DMS79 (cell line): ENCODE results near the gene NOD2.
A peak's percentile ranks its signal among the peaks of the same experiment; 100 is the strongest.

Source experiments
- DNase-seq: peaks from one replicate; lab custom pipeline; 2025; lab: John Stamatoyannopoulos, UW

The NOD2 gene

DNA sequence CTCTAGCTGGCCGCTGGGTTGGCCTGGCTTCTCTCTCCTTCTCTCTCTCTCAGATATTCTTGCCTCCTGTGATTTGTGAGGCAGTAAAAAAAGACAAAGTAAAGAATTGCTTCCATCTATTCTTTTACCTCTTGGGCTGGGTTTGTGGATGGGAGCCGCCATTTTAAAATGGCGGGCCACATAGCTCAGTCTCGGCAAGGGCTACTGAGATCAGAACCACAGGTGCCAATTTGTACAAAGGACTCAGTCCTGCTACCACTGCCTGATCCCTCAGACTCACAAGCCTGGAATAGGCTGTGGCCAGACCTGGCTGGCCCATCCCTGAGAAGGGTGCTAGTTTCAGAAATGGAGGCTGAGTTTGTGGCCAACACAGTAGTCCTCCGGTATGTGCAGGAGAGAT lies 24.1 kb downstream of the NOD2 start:
- DNase-seq, result no peak

DNA sequence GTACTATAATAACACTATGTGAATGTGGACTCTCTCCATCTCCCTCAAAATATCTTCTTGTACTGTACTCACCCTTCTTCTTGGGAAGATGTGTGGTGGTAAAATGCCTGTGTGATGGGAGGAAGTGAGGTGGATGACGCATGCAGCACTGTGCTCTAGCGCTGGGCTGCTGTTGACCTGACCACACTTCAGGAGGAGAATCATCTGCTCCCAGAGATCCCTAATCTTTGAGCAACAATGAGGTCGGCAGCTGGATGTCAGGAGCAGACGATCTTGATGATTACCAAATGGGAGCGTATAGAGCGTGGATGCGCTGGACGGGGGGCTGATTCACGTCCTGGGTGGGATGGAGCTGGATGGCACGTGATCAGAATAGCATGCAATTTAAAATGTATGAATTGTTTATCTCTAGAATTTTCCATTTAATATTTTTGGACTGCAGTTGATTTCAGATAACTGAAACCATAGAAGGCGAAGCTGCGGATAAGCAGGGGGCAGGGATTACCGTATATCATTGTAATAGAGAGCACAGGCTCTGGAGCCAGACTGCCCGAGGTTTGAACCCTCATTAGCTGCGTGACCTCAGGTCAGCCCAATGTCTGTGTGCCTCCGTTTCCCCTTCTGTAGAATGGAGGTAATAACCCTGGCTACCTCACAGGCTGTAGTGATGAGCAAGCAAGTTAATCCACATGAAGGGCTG lies 24.8 kb downstream of the NOD2 start:
- no peak for DNase-seq

DNA sequence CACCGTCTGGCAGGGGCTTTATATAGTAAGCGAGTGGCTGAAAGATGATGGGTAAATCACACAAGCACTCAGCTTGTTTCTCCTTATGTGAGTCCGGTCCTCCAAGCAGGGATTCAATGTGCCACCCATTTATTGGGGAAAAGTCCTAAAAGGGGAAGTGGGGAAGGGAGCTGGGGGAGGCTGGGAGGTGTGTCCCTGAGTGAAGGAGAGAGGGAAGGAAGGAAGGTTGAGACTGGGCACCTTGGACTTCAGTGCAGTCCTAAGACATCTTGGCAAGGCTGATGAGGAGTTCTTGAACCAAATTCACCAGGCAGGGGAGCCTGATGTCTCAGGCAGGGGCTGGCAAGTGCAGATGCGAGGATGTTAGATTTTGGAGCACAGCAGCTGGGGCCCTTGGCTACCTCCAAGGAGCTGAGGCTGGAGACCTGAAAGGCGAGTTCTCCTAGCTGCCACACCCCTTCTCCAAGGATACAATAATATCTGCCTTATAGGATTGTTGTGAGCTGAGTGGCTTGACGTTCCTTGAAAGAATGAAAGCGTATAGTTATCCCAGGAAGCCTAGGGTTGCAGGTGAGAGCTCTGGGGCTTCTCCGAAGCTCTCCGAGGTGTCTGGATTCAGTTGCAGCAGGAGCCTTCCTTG lies 25.5 kb downstream of the NOD2 start:
- no peak for DNase-seq

DNA sequence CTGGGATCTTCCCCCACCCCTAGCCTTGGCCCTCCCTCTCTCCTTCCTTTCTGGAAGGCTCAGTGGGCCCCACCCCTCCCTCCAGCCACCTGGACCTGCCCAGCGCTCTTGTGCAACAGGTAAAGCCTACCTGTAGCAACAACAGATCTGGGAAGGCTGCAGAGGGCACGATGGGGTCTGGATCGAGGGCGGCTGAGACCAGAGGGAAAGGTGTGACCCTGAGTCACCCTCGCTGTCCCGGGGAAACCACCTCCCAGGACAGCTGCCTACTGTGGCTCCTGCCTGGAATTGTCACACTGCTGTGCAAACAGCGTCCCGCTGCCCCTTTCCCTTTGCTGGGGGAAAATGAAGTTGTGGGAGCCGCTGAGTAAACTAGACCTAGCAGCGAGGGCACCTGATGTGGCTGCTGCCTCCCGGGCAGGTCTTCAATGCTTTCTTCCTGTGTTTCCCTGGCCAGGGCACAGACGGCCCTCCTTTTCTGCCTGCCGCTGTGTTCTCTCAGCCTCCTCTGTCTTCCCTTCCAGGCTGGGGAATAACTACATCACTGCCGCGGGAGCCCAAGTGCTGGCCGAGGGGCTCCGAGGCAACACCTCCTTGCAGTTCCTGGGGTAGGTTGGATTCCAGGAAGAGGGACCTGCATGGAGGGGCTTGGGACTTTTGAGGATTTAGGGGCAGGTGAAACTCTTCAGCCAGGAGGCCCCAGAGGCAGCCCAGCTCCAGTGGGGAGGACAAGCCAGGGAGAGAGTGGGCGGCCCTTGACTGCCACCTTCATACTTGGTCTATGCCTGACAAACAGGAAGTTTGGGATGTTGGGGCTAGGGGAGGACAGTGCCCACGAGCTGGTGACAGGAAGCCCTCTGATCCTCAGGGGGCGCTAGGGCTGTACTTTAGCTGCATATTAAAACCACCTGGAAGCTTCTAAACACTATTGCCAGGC lies 26.3 kb downstream of the NOD2 start:
- no peak for DNase-seq

DNA sequence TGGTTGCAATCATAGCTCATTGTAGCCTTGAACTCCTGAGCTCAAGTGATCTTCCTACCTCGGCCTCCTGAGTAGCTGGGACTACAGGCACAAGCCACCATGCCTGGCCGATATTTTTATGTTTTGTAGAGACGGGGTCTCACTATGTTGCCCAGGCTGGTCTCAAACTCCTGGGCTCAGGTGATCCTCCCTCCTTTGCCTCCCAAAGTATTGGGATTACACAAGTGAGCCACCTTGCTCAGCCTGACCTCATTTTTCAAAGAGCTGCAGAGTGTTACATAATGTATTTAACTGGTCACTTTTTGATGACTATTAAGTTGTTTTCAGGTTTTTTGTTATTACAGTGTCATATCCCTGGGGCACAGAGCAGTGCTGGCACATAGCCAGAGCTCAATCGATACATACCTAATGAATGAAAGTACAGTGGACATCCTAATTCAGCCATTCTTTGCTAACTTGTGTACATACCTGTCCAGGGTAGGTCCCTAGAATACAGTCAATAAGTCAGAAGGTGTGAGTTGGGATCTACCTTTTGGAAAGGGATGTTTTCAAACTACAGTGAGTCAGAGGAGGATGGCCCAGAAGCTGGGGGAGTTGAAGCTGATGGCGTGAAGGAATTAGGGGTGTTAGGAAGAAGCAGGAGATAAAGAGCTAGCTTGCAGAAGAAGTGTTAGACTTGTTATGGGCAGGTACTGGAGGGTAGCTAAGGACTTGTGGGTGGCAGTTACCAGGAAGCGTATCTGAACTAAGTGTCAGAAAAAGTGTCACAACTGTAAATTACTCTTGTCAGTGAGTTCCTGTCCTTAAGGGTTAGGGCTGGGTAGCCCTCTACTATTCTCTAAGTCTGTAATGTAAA lies 28.4 kb downstream of the NOD2 start:
- no peak for DNase-seq

DNA sequence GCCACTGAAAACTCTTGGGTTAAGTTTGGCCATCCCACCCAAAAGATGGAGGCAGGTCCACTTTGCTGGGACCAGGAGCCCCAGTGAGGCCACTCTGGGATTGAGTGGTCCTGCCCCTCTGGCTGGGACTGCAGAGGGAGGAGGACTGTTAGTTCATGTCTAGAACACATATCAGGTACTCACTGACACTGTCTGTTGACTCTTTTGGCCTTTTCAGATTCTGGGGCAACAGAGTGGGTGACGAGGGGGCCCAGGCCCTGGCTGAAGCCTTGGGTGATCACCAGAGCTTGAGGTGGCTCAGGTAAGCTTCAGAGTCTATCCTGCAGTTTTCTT lies 29.0 kb downstream of the NOD2 start:
- no peak for DNase-seq

DNA sequence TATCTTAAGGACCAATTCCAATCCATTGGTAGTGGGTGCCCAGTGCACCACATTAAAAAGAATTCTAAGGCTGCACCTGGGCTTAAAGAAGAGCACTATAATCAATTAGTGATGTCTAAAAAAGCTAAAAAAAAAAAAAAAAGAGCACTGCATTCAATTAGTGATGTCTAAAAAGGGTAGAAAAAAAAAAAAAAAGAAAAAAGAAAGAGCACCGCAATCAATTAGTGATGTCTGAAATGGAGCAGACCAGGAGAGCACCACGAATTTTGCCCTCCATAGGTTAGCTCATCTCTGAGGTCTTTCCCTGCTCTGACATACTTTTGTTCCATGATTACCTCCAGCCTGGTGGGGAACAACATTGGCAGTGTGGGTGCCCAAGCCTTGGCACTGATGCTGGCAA lies 29.6 kb downstream of the NOD2 start:
- no peak for DNase-seq

DNA sequence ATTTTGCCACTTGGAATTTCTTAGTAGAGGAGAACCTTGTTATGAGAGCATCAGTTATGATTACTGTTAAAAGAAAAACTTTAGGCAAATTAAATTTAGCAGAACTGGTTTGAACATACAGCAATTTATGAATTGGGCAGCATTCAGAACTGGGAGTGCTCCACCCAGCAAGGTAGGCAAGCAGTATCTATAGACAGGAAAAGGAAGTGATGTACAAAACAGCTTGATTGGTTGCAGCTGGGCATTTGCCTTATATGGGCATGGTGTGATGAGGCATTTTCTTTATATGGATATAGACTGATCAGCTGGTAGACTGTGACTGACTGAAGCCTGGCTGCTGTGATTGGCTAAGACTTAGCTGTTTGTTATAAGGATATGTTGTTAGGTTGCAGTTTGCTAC lies 30.9 kb downstream of the NOD2 start:
- DNase-seq, result no peak

DNA sequence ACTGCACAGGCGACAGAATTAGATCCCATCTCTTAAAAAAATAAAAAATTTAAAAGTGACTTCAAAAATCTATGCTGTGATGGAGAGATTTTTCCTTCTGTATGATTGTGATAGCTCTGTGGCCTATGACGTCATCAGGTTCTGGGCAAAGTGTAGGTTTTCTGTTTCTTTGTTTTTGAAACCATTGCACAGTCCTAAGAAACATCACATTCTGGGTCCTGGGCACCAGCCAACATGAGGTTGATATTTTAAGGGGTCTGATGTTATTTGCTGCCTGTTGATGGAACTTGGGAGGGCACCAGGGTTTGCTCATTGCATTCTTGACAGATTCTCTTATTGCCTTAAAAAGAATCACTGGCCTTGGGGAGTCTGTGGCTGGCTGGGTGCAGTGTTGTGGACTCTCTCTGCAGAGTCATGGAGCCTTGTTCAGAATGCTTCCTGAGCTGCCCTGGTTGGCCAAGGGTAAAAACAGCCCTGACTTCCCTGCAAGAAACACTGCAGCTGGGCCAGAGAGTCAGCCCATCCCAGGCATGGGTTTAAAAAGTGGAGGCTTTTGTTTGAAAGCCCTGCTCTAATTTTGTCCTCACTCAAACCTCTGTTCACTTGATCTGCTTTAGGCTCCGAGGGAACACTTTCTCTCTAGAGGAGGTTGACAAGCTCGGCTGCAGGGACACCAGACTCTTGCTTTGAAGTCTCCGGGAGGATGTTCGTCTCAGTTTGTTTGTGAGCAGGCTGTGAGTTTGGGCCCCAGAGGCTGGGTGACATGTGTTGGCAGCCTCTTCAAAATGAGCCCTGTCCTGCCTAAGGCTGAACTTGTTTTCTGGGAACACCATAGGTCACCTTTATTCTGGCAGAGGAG lies 38.0 kb downstream of the NOD2 start:
- DNase-seq, result no peak

DNA sequence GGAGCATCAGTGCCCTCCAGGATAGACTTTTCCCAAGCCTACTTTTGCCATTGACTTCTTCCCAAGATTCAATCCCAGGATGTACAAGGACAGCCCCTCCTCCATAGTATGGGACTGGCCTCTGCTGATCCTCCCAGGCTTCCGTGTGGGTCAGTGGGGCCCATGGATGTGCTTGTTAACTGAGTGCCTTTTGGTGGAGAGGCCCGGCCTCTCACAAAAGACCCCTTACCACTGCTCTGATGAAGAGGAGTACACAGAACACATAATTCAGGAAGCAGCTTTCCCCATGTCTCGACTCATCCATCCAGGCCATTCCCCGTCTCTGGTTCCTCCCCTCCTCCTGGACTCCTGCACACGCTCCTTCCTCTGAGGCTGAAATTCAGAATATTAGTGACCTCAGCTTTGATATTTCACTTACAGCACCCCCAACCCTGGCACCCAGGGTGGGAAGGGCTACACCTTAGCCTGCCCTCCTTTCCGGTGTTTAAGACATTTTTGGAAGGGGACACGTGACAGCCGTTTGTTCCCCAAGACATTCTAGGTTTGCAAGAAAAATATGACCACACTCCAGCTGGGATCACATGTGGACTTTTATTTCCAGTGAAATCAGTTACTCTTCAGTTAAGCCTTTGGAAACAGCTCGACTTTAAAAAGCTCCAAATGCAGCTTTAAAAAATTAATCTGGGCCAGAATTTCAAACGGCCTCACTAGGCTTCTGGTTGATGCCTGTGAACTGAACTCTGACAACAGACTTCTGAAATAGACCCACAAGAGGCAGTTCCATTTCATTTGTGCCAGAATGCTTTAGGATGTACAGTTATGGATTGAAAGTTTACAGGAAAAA lies 38.8 kb downstream of the NOD2 start:
- no peak for DNase-seq

DNA sequence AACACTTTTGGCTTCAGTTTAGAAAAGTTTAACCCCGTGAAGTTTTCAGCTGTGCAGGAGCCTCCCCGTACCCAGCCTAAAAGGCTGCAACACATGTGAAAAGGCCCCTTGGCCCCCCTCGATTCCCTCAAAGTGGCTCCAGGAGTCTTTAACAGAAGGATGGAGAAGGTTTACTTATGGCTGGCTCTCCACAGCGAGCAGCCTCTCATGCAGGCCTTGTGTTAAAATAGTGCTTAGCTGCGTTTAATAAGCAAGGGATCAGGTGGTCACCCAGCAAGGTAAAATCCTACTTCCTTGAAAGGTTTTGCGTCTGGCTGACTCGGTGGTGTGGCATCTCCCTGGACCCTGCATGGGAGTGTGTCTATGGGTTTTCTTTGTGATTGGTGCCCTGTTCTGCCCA lies 40.1 kb downstream of the NOD2 start:
- no peak for DNase-seq

DNA sequence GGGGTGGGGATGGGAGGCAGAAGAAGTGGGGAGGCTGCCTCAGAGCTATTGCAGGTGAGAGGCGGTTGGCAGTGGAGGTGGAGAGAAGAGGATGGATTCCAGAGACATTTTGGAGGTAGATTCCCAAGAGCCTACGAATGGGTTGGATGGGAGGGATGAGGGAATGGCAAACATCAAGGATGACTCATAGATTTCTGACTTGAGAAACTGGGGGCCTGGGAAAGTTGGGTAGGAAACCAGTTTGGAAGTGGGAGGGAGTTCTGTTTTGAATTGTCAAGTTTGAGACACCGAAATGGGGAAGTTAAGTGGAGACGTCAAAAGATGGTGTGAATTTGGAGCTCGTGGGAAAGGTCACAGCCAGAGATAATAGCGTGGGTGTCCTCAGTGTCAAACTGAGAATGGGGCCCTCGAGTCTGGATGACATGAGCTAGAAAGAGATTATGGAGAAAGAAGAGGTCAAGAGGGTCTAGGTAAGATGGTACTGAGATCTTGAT lies 42.3 kb downstream of the NOD2 start:
- no peak for DNase-seq

DNA sequence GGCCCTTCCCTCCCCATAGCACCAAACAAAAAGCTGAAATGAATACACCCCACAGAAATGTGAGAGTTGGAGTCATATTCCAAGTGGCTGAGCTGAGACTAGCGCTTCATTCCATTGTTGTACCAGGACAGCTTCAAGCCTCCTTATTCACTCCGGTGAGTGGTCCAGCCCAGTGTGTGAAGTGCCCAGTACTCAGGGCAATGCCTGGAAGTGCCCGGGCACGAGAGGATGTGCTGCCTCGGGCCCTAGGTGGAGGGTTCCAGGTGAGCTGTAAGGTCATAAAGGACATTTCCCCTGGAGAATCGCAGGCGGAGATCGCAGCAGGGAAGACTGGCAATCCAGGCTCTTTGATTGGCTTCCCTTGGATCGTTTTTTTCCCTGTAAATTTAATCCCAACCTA lies 43.0 kb downstream of the NOD2 start:
- DNase-seq, result no peak

DNA sequence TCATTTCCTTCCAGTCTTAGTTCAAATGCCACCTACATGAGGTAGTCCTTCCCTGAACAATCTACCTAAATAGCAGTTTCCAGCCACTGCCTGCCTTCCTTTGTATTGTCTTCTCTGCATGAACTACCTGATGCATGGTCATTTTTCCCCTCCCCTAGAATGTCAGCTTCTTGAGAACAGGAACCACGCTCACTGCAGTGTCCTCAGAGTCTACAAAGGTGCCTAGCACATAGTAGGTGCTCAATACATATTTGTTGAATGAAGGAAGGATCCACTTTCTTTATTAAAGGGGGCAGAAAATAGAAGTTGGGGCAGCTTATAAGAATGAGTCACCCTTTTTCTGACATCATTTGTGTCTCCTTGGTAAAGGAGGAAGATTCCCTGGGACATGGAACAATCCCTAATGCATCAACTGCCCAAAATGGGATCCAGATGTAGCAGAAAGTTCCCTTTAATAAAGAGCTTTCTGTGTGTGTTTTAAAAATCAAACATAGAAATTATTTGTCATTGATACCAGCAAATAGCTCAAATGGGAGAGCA lies 44.1 kb downstream of the NOD2 start:
- DNase-seq, result no peak

DNA sequence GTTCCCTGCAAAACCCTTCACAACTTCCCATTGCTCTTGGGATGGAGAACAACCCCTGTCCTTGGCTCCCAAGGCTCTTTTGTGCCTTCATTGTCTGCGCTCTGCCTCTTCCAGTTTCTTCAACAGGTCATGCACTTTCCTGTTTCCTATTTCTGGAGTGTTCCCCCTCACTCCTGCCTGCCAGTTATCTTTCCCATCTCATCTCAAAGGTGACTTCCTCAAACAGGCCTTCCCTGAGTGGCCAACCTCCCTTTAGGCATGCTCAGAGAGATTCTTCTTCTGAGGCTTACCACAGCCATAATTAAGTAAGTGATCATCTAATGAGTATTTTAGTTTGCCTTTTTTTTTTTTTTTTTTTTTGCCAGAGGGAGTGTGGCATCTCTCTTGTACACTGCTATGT lies 45.6 kb downstream of the NOD2 start:
- no peak for DNase-seq

DNA sequence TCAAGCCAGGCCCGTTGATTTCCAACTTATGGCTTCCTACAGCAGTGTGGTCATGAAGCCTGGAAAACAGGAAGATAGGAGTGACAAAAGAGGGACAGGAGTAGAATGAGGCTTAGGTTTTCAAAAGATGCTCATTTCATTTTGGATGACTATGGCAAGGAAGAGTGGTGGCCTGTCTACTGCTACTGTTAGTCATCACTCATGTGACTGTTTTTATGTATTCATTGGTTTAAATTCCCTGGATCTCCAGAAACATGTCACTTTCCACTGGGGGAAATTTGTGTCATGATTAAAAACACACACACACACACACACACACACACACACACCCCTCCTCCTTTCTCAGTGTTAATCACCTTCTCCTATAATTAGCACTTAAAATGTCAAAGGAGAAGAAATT lies 47.3 kb downstream of the NOD2 start:
- DNase-seq, result no peak

DNA sequence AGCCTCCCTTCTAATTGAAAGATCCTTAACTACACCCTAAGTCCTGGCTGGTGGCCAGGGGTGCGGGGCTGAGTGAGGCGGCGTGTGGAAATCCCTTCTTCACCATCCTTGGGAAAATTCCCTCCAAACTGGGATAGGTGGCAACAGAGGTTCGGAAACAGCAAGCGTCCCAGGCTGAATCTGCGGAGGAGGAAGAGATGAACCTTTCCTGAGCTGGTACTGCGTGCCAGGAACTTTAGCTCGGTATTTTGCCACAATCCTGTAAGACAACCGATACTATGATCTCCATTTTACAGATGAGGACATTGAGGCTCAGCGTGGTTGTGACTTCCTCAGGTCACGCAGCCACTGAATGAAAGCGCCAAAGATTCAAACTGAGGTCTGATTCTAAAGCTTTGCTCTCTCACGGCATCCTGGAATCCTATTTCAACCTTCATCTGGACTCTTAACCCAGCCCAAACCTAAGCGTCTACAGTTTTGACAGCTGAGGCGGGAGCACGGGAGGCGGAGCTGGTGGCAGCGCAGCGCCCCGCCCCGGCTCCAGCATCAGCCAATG lies 47.9 kb downstream of the NOD2 start:
- no peak for DNase-seq

DNA sequence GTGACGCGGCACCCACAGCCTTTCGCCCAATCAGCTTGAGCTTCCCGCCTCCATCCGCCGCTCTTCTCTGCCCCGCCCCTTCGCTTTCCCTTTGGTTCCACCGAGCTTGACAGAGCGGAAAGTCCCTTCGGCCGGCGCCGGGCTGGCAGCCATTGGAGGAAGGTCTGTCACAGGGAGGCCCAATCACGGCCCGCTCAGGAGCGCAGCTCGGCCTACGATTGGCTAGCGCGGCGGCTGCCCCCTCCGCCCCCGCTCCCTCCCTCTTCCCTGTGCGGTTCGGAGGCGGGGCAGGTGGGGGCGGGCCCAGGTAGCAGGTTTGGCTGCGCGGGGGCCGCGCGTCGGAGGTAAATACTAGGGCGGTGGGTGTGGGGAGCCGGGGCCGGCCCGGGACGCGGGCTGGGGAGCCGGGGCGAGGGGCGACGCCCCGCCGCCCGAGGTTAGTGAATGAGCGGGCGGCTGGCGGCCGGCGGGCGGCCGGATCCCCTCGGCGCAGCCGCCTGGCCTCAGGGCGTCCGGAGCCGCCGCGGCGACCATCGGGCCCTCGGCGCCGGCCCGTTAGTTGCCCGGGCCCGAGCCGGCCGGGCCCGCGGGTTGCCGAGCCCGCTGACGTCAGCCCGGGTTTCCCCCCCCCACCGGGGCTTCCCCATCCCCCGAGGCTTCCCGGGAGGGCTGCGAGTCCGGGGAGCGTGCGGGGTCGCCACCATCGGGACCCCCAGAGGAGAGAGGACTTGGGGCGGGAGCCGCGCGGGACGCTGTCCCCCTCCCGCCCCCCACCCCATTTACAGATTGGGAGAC lies 48.6 kb downstream of the NOD2 start, which contains the start of gene CYLD:
CYLD (plus strand) TSS at position 306 of the 795 bp plus-strand sequence. CDS start 7,613 bp downstream, outside the sequence.
- DNase-seq, result peak; percentile 85
